Hematopoietic multipotent progenitor cell treated with erythropoietin and hydrocortisone succinate and interleukin-3 and kit ligand, for 6 days (in vitro differentiated cells): ENCODE measurements around the gene C8G.

Experiments
- DNase-seq: peaks from one replicate; pipeline ENCODE4 v3.0.0-alpha.2; 2015

The C8G gene

GRCh38 chr9:136955943-136956335 lies 10.9 kb downstream of the C8G start:
- DNase-seq: no peak

GRCh38 chr9:136956604-136957003 lies 11.6 kb downstream of the C8G start:
- DNase-seq: no peak

GRCh38 chr9:136957461-136957860 lies 12.4 kb downstream of the C8G start:
- DNase-seq: no peak

GRCh38 chr9:136957901-136958300 lies 12.9 kb downstream of the C8G start:
- no peak for DNase-seq

GRCh38 chr9:136958473-136958872 lies 13.4 kb downstream of the C8G start:
- DNase-seq: no peak

- DNase-seq: no peak
Measured at GRCh38 chr9:136958898-136959850, 14.1 kb downstream of the C8G start.

- no peak for DNase-seq
Measured at GRCh38 chr9:136960212-136960937, 15.3 kb downstream of the C8G start.

GRCh38 chr9:136960938-136961275 lies 15.9 kb downstream of the C8G start:
- no peak for DNase-seq

GRCh38 chr9:136961279-136962065 lies 16.4 kb downstream of the C8G start:
- no peak for DNase-seq

GRCh38 chr9:136962163-136962562 lies 17.1 kb downstream of the C8G start:
- peak; percentile 58 for DNase-seq

- DNase-seq: no peak
Measured at GRCh38 chr9:136962701-136963248, 17.7 kb downstream of the C8G start.

GRCh38 chr9:136963341-136963740 lies 18.3 kb downstream of the C8G start:
- DNase-seq: no peak

GRCh38 chr9:136963751-136964150 lies 18.7 kb downstream of the C8G start:
- no peak for DNase-seq

GRCh38 chr9:136964171-136964689 lies 19.2 kb downstream of the C8G start:
- DNase-seq: peak; percentile 77

GRCh38 chr9:136964833-136965422 lies 19.9 kb downstream of the C8G start:
- DNase-seq: no peak

- DNase-seq: no peak
Measured at GRCh38 chr9:136965771-136966484, 20.9 kb downstream of the C8G start.

- DNase-seq: no peak
Measured at GRCh38 chr9:136968333-136969127, 23.5 kb downstream of the C8G start.

GRCh38 chr9:136969150-136969549 lies 24.1 kb downstream of the C8G start:
- DNase-seq: no peak

- no peak for DNase-seq
Measured at GRCh38 chr9:136969774-136970173, 24.7 kb downstream of the C8G start.

- DNase-seq: no peak
Measured at GRCh38 chr9:136970361-136970760, 25.3 kb downstream of the C8G start.

- no peak for DNase-seq
Measured at GRCh38 chr9:136971746-136972145, 26.7 kb downstream of the C8G start.
